GM12891 (cell line): ENCODE measurements around the gene UTY.

ENCODE experiments used
- DNase-seq: peaks from one replicate; pipeline ENCODE4 v3.0.0; 2011; ENCODE audit warnings: low spot score; ENCODE audit not compliant: insufficient read length
- FAIRE-seq: peaks from 2 replicates; lab custom pipeline; 2011; peaks lifted over from hg19 to GRCh38; lab: Jason Lieb, UNC
- PAX5 ChIP-seq: IDR thresholded peaks from 2 replicates; pipeline ENCODE4 v1.6.1; 2011; ENCODE audit warnings: low read length, moderate library complexity, mild to moderate bottlenecking; ENCODE audit not compliant: insufficient read depth, severe bottlenecking
- POLR2A ChIP-seq: IDR thresholded peaks from 2 replicates; pipeline ENCODE4 v1.6.1; 2011; ENCODE audit warnings: low read depth, low read length, control low read depth
- POLR2AphosphoS5 ChIP-seq: IDR thresholded peaks from 2 replicates; pipeline ENCODE4 v1.6.1; 2011; ENCODE audit warnings: low read depth, low read length, control low read depth
- POU2F2 ChIP-seq: IDR thresholded peaks from 2 replicates; pipeline ENCODE4 v1.6.1; 2011; ENCODE audit warnings: low read depth, mild to moderate bottlenecking, control low read depth, low read length, moderate library complexity
- SPI1 ChIP-seq: IDR thresholded peaks from 2 replicates; pipeline ENCODE4 v1.6.1; 2011; ENCODE audit warnings: low read depth, low read length, control low read depth
- TAF1 ChIP-seq: IDR thresholded peaks from 2 replicates; pipeline ENCODE4 v1.6.1; 2011; ENCODE audit warnings: low read depth, low read length, control low read depth

UTY gene

GRCh38 chrY:13250421-13250820, 229.4 kb downstream of the UTY start:
- FAIRE-seq = no peak
- TF ChIP-seq SPI1 (no peak), POU2F2 (no peak), PAX5 (no peak), POLR2A (no peak)
- no peak for DNase-seq

GRCh38 chrY:13243716-13244115, 236.1 kb downstream of the UTY start:
- no peak for FAIRE-seq

GRCh38 chrY:13233901-13234300, 245.9 kb downstream of the UTY start:
- DNase-seq (no peak), FAIRE-seq (peak; percentile 31)
- TF ChIP-seq SPI1 (no peak), PAX5 (no peak), TAF1 (no peak), POU2F2 (no peak), POLR2A (no peak), POLR2AphosphoS5 (no peak)

More at GRCh38 chrY:13243716-13244115, 236.1 kb downstream of the UTY start:
- TF ChIP-seq POU2F2 (no peak), PAX5 (no peak), SPI1 (no peak), POLR2AphosphoS5 (no peak), POLR2A (no peak), TAF1 (no peak)
- no peak for DNase-seq

GRCh38 chrY:13233118-13233517, 246.7 kb downstream of the UTY start:
- DNase-seq = no peak
- no peak for FAIRE-seq
- TF ChIP-seq POU2F2 (no peak), POLR2AphosphoS5 (no peak), TAF1 (no peak), SPI1 (no peak), PAX5 (no peak), POLR2A (no peak)

GRCh38 chrY:13227354-13227953, 252.4 kb downstream of the UTY start:
- no peak for DNase-seq
- TF ChIP-seq SPI1 (no peak), POU2F2 (no peak), TAF1 (no peak), PAX5 (no peak), POLR2A (no peak), POLR2AphosphoS5 (no peak; the same call in 1 of the 2 replicates)
- FAIRE-seq = peak; percentile 54

GRCh38 chrY:13210961-13211646, 268.7 kb downstream of the UTY start:
- TF ChIP-seq TAF1 (no peak), POLR2A (no peak), POU2F2 (no peak), SPI1 (no peak), PAX5 (no peak), POLR2AphosphoS5 (no peak)
- DNase-seq (no peak), FAIRE-seq (no peak)

- TF ChIP-seq POLR2AphosphoS5 = no peak
- no peak for TF ChIP-seq TAF1
- no peak for TF ChIP-seq SPI1
- TF ChIP-seq PAX5 = no peak
- TF ChIP-seq POU2F2 = no peak
- TF ChIP-seq POLR2A = no peak
- no peak for DNase-seq
- no peak for FAIRE-seq
These were observed 274.6 kb downstream of the UTY start for GRCh38 chrY:13205214-13205613.
